Panc1 (cell line): Measurements from ENCODE around the gene BRWD1. TPM values are rescaled to one million over a fixed set of nuclear protein-coding genes. Genes with fewer than 3 reads are reported as not detected.

Source experiments
- ATAC-seq: fragments of 200-7000 bp; cut with Tn5 transposase; 2 replicates; pipeline ENCODE4 v1.9.1; 2020; ENCODE audit warnings: mild to moderate bottlenecking, moderate library complexity
- BruUV-seq: library from RNA; stranded (reverse); fragments of 400-500 nt; replicated peaks from 2 replicates; lab custom pipeline; 2021; lab: Mats Ljungman, UMichigan
- CTCF ChIA-PET: fragments of 300-600 bp; sonication (Branson Sonifier 250); formaldehyde crosslinking; loops from one replicate; lab custom pipeline; 2022; ENCODE audit warnings: antibody characterized with exemption; lab: Charles Lee
- POLR2A ChIA-PET: fragments of 300-600 bp; sonication (Branson Sonifier 250); formaldehyde crosslinking; loops from one replicate; lab custom pipeline; 2022; ENCODE audit warnings: antibody characterized with exemption; lab: Charles Lee
- DNase-seq: peaks from one replicate; pipeline ENCODE4 v3.0.0-alpha.2; 2010; ENCODE audit warnings: low read depth, low spot score
- H3K27ac ChIP-seq: 2 replicates; pipeline ENCODE4 v1.5.1; 2011; ENCODE audit warnings: mild to moderate bottlenecking, low read length, inconsistent platforms
- H3K27me3 ChIP-seq: fragments of 200-500 bp; sonication (Bioruptor generic); 2 replicates; pipeline ENCODE4 v1.6.0; 2014; ENCODE audit warnings: low read length, inconsistent platforms; ENCODE audit not compliant: control insufficient read depth, insufficient read depth
- H3K36me3 ChIP-seq: fragments of 200-500 bp; sonication (Bioruptor generic); 2 replicates; pipeline ENCODE4 v1.5.1; 2014; ENCODE audit warnings: inconsistent platforms, mild to moderate bottlenecking, low read length, moderate library complexity; ENCODE audit not compliant: control insufficient read depth, insufficient read depth
- H3K4me1 ChIP-seq: 2 replicates; pipeline ENCODE4 v1.5.1; 2011; ENCODE audit warnings: inconsistent platforms, mild to moderate bottlenecking, low read length, moderate library complexity; ENCODE audit not compliant: control insufficient read depth, insufficient read depth
- H3K4me3 ChIP-seq, 2 experiments: 2 replicates each; pipeline ENCODE4 v1.5.1; 2011 to 2012; ENCODE audit warnings: low read depth in 2 of 2, low read length in 2 of 2, mild to moderate bottlenecking in 2 of 2, inconsistent platforms in 1 of 2, moderate library complexity in 1 of 2
- H3K9me3 ChIP-seq: fragments of 200-500 bp; sonication (Bioruptor generic); 2 replicates; pipeline ENCODE4 v1.5.1; 2014; ENCODE audit warnings: low read depth, mild to moderate bottlenecking, inconsistent platforms, low read length, moderate library complexity; ENCODE audit not compliant: control insufficient read depth, insufficient read depth
- POLR2AphosphoS5 ChIP-seq: IDR thresholded peaks from 2 replicates; pipeline ENCODE4 v1.6.1; 2012; ENCODE audit warnings: mild to moderate bottlenecking, low read depth, low read length, moderate library complexity
- SIN3A ChIP-seq: IDR thresholded peaks from 2 replicates; pipeline ENCODE4 v1.6.1; 2012; ENCODE audit warnings: low read depth, mild to moderate bottlenecking, low read length, moderate library complexity, borderline replicate concordance; ENCODE audit not compliant: insufficient read depth
- TCF7L2 ChIP-seq: IDR thresholded peaks from 2 replicates; pipeline ENCODE4 v1.6.1; 2011; ENCODE audit warnings: mild to moderate bottlenecking, low read depth, low read length, inconsistent platforms
- in situ Hi-C: cut with HindIII; loops from 2 replicates; pipeline ENCODE4 v1.10.0; 2016; ENCODE audit warnings: low sequenced_read_pairs, low pct_unique_long_range_greater_than_20kb
- intact Hi-C: fragments of 100-400 bp; cut with micrococcal nuclease; formaldehyde crosslinking; loops from one replicate; pipeline ENCODE4 v1.10.0; 2022; ENCODE audit not compliant: unreplicated experiment
- total RNA-seq: library from RNA; stranded (reverse); gene quantifications from one replicate; pipeline ENCODE4 v1.2.1, GENCODE V29; 2021; ENCODE audit not compliant: unreplicated experiment
- TF ChIP-seq, protein P1 (sequence below): fragments of 450-650 bp; IDR thresholded peaks from 2 replicates; pipeline ENCODE4 v1.5.1; 2017; ENCODE audit warnings: mild to moderate bottlenecking
- TF ChIP-seq, protein P2 (sequence below), 2 experiments: IDR thresholded peaks; 2 replicates each; pipeline ENCODE4 v1.6.1; 2011 to 2012; ENCODE audit warnings: low read depth in 2 of 2, control low read depth in 1 of 2, low read length in 1 of 2, mild to moderate bottlenecking in 1 of 2, moderate library complexity in 1 of 2; ENCODE audit not compliant: insufficient read depth in 1 of 2

Gene BRWD1
- total RNA-seq, 1 experiment from 2014 or later = 26.2 TPM

- ChIA-PET POLR2A (no interaction called here), CTCF (no interaction called here)
- H3K27me3 ChIP-seq = no peaks in the 10 kb centered on the region
- H3K36me3 ChIP-seq = no peaks in the 10 kb centered on the region
- no peak for ATAC-seq
- H3K9me3 ChIP-seq = no peaks in the 10 kb centered on the region
- TF ChIP-seq, protein P1, sequence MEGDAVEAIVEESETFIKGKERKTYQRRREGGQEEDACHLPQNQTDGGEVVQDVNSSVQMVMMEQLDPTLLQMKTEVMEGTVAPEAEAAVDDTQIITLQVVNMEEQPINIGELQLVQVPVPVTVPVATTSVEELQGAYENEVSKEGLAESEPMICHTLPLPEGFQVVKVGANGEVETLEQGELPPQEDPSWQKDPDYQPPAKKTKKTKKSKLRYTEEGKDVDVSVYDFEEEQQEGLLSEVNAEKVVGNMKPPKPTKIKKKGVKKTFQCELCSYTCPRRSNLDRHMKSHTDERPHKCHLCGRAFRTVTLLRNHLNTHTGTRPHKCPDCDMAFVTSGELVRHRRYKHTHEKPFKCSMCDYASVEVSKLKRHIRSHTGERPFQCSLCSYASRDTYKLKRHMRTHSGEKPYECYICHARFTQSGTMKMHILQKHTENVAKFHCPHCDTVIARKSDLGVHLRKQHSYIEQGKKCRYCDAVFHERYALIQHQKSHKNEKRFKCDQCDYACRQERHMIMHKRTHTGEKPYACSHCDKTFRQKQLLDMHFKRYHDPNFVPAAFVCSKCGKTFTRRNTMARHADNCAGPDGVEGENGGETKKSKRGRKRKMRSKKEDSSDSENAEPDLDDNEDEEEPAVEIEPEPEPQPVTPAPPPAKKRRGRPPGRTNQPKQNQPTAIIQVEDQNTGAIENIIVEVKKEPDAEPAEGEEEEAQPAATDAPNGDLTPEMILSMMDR = no peak
- TF ChIP-seq POLR2AphosphoS5 = no peak
- TF ChIP-seq, protein P2, sequence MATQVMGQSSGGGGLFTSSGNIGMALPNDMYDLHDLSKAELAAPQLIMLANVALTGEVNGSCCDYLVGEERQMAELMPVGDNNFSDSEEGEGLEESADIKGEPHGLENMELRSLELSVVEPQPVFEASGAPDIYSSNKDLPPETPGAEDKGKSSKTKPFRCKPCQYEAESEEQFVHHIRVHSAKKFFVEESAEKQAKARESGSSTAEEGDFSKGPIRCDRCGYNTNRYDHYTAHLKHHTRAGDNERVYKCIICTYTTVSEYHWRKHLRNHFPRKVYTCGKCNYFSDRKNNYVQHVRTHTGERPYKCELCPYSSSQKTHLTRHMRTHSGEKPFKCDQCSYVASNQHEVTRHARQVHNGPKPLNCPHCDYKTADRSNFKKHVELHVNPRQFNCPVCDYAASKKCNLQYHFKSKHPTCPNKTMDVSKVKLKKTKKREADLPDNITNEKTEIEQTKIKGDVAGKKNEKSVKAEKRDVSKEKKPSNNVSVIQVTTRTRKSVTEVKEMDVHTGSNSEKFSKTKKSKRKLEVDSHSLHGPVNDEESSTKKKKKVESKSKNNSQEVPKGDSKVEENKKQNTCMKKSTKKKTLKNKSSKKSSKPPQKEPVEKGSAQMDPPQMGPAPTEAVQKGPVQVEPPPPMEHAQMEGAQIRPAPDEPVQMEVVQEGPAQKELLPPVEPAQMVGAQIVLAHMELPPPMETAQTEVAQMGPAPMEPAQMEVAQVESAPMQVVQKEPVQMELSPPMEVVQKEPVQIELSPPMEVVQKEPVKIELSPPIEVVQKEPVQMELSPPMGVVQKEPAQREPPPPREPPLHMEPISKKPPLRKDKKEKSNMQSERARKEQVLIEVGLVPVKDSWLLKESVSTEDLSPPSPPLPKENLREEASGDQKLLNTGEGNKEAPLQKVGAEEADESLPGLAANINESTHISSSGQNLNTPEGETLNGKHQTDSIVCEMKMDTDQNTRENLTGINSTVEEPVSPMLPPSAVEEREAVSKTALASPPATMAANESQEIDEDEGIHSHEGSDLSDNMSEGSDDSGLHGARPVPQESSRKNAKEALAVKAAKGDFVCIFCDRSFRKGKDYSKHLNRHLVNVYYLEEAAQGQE (IDR thresholded peaks at IDR 0.05; ENCODE audit: insufficient read depth in 1 of 2, low read depth in 2 of 2, low read length in 1 of 2) = no peak
- no peak for TF ChIP-seq SIN3A
- no peak for TF ChIP-seq TCF7L2
- intact Hi-C loops (no loop called here), in situ Hi-C loops (no loop called here)
- no TSS peak for BruUV-seq
- no peak for DNase-seq
- no peak overlapping the region for H3K4me3 ChIP-seq
- H3K27ac ChIP-seq = no peak overlapping the region
- no peaks in the 10 kb centered on the region for H3K4me1 ChIP-seq
Measured at GRCh38 chr21:39150316-39150715, 163.1 kb downstream of the BRWD1 start.

DNA sequence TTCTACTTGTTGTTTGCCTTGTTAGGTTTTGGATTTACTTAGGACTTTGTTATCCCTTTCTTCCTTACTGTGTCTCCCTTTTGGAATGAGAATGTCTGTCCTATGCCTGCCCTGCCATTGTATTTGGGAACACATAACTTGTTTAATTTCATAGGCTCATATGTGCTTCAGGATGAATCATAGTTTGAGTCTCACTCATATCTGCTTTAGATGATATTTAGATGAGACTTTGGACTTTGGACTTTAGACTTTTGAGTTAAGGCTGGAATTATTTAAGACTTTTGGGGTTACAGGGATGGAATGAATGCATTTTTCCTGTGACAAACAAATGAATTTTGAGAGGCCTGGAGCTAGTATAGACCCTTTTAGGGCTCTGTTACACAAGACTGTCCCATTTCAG lies 163.6 kb downstream of the BRWD1 start:
- Histone ChIP-seq H3K4me3 (no peak overlapping the region), H3K9me3 (no peaks in the 10 kb centered on the region), H3K27ac (no peak overlapping the region), H3K27me3 (no peaks in the 10 kb centered on the region), H3K36me3 (no peaks in the 10 kb centered on the region), H3K4me1 (no peaks in the 10 kb centered on the region)
- TF ChIP-seq TCF7L2 = no peak
- TF ChIP-seq, protein P2 (IDR thresholded peaks at IDR 0.05; ENCODE audit: insufficient read depth in 1 of 2, low read depth in 2 of 2, low read length in 1 of 2) = no peak
- no peak for TF ChIP-seq SIN3A
- no peak for TF ChIP-seq POLR2AphosphoS5
- TF ChIP-seq, protein P1 = no peak
- DNase-seq = no peak
- no peak for ATAC-seq
- no TSS peak for BruUV-seq
- POLR2A ChIA-PET = no interaction called here
- CTCF ChIA-PET = no interaction called here
- intact Hi-C loops = no loop called here
- in situ Hi-C loops = no loop called here
